Activated CD8-positive, alpha-beta memory T cell treated with anti-CD3 and anti-CD28 coated beads for 1 hour (primary cell): Measurements from ENCODE around the gene SPC24.
"Not testable (repeated sequence)": the region's sequence is repeated elsewhere in the genome, so short reads cannot be mapped to it uniquely, and the experiment has no call there.

Experiments used
- DNase-seq, 2 donors: peaks; one replicate each; pipeline ENCODE4 v3.0.0-alpha.2; 2020; ENCODE audit warnings: low read depth in 1 of 2; ENCODE audit errors: extremely low read depth in 1 of 2

The SPC24 gene

DNA sequence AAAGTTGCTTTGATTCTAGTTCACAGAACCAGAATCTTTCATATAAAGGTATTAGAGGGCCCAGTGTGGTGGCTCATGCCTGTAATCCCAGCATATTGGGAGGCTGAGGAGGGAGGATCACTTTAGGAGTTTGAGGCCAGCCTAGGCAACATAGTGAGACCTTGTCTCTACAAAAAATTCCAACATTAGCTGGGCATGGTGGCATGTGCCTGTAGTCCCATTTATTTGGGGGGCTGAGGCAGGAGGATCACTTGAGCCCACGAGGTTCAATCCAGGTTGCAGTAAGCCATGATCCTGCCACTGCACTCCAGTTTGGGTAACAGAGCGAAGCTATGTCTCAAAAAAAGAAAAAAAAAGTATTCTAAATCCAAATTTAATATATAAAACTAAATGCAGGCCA is 57.3 kb downstream of the SPC24 start:
- DNase-seq: no peak

DNA sequence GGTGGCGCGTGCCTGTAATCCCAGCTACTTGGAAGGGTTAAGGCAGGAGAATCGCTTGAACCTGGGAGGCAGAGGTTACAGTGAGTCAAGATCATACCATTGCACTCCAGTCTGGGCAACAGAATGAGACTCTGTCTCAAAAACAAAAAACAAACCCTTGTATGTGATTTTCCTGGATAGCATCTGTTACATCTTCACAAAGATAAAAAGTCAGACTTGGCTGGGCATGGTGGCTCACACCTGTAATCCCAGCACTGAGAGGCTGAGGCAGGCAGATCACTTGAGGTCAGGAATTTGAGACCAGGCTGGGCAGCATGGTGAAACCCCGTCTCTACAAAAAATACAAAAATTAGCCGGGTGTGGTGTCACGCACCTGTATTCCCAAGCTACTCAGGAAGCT is 58.2 kb downstream of the SPC24 start:
- DNase-seq: not testable (repeated sequence)

DNA sequence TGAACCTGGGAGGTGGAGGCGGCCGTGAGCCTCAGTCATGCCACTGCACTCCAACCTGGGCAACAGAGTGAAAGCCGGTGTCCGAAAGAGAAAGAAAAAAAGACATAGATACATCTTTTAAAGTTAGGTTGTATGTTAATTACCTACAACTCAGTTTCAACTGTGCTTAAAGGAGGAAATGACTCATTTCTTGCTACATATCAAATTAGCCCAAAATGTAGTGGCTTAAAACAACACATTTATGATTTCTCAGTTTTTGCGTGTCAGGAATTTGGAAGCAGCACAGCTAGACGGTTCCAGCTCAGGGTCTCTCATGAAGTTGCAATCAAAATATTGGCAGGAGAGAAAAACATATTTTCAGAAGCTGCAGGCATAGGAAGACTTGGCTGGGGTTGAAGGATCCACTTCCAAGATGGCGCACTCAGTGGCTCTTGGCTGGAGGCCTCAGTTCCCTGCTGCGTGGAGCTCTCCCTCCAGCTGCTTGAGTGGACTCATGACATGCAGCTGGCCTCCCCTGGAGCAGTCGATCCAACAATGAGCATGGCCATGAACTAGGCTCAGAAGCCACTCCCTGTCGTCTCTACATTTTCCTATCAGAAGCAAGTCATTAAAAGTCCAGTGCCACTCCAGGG is 59.3 kb downstream of the SPC24 start:
- DNase-seq: no peak
